IMR-90 (cell line): ENCODE data around the gene FAM25A.
"Not testable (repeated sequence)": the region's sequence is repeated elsewhere in the genome, so short reads cannot be mapped to it uniquely, and the experiment has no call there.

ENCODE experiments used
- CHD1 ChIP-seq: IDR thresholded peaks from 2 replicates; pipeline ENCODE4 v1.6.1; 2012; ENCODE audit warnings: low read depth, low read length, improper control_type of control experiment
- CTCF ChIP-seq: conservative IDR thresholded peaks from 2 replicates; pipeline ENCODE4 v1.5.1; 2012; ENCODE audit warnings: mild to moderate bottlenecking, low read depth, low read length, improper control_type of control experiment
- FOS ChIP-seq: fragments of 150-350 bp; IDR thresholded peaks from 2 replicates; pipeline ENCODE4 v1.6.1; 2016; ENCODE audit warnings: low read depth, low read length
- POLR2A ChIP-seq: IDR thresholded peaks from 2 replicates; pipeline ENCODE4 v1.6.1; 2012; ENCODE audit warnings: mild to moderate bottlenecking, low read depth, low read length
- SMC3 ChIP-seq: fragments of 150-350 bp; IDR thresholded peaks from 2 replicates; pipeline ENCODE4 v1.6.1; 2016; ENCODE audit warnings: low read depth, mild to moderate bottlenecking, antibody characterized with exemption, low read length, moderate library complexity
- USF2 ChIP-seq: fragments of 150-350 bp; IDR thresholded peaks from 2 replicates; pipeline ENCODE4 v1.6.1; 2017; ENCODE audit warnings: mild to moderate bottlenecking, antibody characterized with exemption, low read length, low read depth

- not testable (repeated sequence) for TF ChIP-seq CTCF, POLR2A, FOS, USF2, CHD1, SMC3
Observed at GRCh38 chr10:86978457-86978856, 41.6 kb upstream of the FAM25A start.
